OCI-M2 (cell line): ENCODE results near the gene ATP1A3.
"Not testable (repeated sequence)": the region's sequence is repeated elsewhere in the genome, so short reads cannot be mapped to it uniquely, and the experiment has no call there.

ENCODE experiments used
- DNase-seq: peaks from one replicate; lab custom pipeline; 2025; ENCODE audit not compliant: unreplicated experiment; lab: John Stamatoyannopoulos, UW

Gene ATP1A3

DNA sequence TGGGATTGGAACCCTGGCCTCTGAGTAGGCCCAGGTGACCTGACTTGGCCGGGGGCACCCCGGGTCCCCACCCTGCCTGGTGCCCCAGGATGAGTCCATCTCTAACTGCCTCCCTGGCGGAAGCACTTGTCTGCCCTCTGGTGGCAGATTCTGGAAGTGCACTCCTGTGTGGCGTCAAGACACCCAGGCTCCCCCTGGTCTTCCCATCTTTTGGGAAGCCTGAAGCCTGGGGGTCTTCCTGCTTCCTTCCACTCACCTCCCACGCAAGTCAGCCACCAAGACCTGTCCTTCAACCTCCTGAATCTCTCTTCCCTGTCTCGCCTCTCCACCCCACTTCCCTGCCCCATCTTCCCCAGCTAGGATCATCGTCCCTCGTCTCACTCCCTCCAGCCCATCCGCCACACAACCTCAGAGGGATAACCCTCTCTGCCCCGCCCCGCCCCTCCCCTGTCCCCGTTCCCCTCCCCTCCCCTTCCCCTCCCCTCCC is 42.3 kb downstream of the ATP1A3 start:
- no peak for DNase-seq

DNA sequence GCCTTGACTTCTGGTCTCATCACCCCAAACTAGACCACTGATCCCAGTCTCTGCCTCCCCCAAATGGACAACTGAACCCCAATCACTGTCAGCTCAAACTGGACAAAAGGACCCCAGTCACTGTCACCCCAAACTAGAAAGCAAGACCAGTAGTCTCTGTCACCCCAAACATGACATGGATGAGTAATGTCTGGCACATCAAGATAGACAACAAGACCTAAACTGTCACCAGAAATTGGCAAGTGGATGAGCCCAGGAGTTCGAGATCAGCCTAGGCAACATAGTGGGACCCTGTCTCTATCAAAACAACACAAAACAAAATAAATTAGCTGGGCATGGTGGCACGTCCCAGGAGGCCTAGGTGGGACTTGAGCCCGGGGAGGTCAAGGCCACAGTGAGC is 46.9 kb downstream of the ATP1A3 start:
- DNase-seq: no peak

DNA sequence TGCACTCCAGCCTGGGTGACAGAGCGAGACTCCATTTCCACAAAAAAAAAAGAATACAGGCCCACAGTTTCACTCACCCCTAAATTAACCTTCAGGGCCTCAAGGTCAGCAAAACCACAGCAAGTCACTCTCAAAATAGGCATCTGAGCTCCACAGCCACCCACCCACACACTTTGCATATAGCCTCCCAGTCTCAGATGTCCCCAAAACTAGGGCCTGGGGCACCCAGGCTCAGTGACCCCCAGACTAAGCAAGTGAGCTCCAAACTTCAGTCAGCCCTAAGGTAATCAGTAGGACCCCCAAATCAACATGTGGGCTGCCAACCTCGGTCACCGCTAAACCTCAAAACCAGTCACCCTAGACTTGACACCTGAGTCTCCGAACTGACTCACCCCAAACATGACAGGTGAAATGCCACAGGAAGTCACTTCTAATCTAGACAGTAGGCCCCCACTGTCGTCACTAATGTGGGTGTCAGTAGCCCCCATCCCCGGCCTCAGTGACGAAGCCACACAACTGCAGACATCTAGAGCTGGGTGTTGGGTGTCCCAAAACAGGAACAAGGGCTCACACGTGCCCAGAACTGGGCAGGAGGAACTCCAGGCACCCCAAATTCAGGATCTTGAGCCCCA is 48.8 kb downstream of the ATP1A3 start:
- no peak for DNase-seq

DNA sequence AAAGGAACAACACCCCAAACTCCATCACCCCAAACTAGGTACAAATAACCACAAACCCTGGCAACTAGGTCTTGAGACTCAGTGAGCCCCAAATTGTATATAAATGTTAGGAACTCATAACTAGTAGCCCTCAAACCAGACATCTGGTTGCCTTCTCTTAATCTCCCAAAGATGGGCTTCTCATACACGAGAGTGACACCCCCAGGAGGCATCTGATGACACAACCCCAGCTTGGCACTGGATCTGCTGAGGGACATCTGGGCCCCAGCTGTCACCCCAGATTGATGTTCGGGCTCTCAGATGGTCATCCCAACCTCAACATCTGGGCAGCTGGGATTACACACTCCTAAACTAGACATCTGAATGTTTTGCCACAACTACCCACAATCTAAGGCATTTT is 49.7 kb downstream of the ATP1A3 start:
- no peak for DNase-seq

GRCh38 chr19:41941410-41942202 is 52.4 kb downstream of the ATP1A3 start:
- DNase-seq: no peak

- no peak for DNase-seq
Observed at GRCh38 chr19:41940731-41941409, 53.2 kb downstream of the ATP1A3 start.

DNA sequence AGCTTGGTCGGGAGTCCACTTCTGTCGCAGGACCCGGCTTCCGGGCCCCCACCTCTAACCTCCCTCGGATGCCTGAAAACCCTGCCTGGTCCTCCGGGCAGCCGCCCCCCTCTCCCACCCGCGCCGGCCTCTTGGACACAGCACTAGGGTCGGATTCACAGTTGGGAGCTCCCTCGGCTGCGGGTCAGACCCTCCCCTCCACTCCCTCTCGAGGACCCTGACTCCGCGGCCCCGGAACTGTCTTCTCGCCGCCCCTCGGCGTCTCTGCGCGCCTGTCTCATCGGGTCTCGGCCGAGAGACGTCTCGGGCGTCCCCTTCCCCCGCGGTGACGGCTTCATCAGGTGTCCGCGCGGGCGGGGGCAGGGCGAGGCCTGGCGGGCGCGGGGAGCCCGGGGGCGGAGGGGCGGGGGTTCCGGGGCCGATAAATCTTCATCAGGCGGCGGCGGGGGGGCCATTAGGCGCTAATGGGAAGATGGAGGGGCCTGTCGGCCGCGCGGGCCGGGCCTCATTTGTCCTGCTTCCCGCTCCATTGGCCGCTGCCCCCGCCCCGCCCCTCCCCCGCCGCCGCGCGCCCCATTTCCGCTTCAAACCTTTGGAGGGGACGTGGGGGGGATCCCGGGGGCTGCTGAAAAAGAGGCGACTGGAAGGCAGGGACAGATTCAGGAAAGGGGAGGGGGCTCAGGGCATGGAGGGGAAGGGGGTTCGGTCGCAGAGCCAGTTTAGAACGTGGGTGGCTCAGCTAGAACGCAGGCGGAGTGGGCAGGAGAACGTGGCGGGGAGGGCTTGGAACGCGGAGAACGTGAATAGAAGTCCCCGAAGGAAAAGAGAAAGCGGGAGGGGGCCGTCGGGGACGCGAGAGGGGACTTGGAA is 53.9 kb downstream of the ATP1A3 start:
- DNase-seq: no peak

DNA sequence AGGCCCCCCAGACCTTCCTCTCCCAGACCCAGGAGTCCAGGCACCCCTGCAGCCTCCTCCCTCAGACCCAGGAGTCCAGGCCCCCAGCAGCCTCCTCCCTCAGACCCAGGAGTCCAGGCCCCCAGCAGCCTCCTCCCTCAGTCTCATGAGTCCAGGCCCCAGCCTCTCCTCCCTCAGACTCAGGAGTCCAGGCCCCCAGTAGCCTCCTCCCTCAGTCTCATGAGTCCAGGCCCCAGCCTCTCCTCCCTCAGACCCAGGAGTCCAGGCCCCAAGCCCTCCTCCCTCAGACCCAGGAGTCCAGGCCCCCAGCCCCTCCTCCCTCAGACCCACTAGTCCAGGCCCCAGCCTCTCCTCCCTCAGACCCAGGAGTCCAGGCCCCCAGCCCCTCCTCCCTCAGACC is 54.8 kb downstream of the ATP1A3 start:
- DNase-seq: not testable (repeated sequence)

DNA sequence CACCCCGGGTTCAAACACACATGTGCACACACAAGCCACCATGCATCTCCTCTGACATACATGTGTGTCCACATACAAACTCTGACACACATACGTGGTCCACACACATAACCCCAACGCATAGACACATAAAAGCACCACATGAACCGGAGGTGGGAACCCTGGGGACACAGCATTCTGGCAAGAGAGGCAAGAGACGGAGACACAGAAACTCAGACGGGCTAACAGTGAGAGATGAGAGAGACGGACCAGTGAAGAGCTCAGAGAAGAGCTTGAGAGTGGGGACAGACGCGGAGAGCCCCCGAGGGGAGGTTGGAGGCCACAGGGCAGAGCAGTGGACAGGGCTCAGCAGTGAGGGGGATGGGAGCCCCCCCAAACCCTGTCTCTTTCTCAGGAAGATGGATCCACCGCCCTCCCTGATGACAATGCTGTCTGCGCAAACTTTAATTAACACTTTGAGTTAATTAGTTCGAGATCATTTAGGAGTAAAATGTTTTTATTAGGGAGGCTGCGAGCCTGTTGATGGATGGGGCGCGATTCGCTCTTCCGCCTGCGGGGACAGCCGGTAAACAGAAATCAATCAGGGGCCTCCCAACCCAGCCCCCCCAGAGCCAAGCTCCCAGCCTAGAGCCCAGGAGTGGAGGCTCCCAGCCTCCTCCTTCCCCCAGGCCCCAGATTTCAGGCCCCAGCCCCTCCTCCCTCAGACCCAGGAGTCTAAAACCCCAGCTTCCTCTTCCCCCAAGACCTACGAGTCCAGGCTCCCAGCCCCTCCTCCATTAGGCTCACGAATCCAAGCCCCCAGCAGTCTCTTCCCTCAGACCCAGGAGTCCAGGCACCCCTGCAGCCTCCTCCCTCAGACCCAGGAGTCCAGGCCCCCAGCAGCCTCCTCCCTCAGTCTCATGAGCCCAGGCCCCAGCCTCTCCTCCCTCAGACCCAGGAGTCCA is 56.2 kb downstream of the ATP1A3 start:
- DNase-seq: no peak

GRCh38 chr19:41936961-41937360 is 57.1 kb downstream of the ATP1A3 start:
- no peak for DNase-seq

GRCh38 chr19:41936416-41936850 is 57.6 kb downstream of the ATP1A3 start:
- no peak for DNase-seq

DNA sequence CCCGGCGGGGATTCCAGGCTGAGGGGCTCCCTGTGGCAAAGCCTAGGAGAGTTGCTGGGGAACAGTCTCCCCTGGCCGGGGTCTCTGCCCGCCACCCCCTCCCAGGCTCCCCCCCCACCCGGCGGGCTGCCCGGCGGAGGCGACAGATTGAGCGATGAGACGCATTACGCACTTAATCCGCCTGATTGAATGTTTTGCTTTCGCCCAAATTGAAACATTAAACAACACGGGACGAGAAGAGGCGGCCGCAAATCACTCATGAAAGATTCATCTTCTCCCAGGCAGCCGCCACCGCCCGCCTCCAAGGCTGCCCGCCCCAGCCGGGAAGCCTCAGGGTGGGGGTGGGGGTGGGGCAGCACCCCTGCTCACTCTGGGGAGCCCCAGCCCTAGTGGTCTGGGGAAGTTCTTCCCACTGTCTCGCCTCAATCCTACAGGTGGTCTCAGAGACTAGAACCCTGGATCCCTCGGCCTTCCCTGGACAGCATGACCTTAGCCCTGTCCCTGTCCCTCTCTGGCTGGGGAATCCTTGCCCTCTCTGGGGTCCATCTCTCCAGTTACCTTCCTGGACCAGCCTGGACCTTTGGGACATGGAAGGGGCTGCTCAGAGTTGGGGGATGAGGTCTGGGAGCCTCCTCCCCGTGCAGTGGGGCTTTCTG is 58.1 kb downstream of the ATP1A3 start:
- DNase-seq: no peak

GRCh38 chr19:41934849-41935374 is 59.1 kb downstream of the ATP1A3 start:
- DNase-seq: peak; percentile 69

- no peak for DNase-seq
Observed at GRCh38 chr19:41933693-41934426, 60.2 kb downstream of the ATP1A3 start.

DNA sequence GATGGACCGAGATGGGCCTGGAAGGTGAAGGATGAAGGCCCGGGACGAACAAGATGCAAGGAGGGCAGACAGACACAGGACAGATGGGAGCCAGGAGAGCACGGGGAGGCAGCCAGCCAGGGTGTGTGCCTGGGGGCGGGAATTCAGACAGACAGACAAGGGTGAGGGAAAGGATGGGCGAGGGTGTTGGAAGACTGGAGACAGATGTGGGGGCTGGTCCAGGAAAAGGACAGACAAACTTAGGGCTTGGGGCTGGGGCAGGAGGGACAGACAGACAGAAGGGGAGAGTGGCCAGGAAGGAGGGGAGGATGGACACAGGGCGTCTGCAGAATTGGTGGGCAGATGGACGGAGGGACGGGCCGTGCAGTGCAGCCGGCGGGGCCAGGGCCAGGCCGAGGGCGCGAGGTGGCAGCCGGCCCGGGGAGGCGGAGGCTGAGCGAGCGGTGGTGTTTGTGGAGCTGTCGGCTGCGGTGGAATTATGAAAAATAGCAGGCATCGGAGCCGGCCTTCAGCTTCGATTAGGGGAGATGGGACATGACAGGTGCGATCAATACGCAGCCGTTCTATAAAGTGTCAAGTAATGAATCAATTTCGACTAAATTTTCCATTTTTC is 61.2 kb downstream of the ATP1A3 start:
- no peak for DNase-seq

GRCh38 chr19:41932259-41932719 is 61.7 kb downstream of the ATP1A3 start:
- no peak for DNase-seq

DNA sequence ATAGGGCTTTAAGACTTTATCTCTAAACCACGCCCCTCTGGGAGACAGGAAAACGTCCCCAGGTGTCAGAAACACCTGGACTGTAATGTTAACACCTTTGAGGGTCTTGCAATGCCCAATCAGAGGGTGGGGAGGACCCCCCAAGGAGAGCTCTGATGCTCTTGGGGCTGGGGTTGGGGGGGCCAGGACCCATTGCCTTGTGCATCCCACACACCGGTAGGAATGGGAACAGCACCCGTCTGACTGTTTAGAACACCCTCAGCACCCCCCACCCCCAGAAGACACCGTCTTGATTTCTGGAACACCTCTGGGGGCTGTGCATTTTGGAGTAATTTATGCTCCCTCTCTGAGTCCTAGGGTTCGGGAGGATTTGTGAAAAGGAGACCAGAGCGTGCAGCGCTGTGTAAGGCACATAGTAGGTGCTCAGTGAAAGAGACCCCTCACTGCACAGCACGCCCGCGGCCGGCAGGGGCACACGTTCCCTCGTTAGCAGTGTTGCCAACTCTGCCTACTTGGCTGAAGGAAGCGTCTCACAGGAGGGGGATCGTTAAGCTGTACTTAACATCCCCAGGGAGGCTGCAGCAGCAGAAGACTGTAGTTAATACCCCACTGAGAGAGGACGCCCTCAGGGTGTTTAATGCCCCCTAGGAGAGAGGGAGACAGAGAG is 63.0 kb downstream of the ATP1A3 start:
- DNase-seq: no peak
